Skeletal muscle tissue (tissue), 4 donors: ENCODE data around the gene LTC4S. TPM values are rescaled to one million over a fixed set of nuclear protein-coding genes. Genes with fewer than 3 reads are reported as not detected.
"Not testable (repeated sequence)": the region's sequence is repeated elsewhere in the genome, so short reads cannot be mapped to it uniquely, and the experiment has no call there.

Experiments
- H3K27ac ChIP-seq: one replicate; pipeline ENCODE4 v1.7.0; 2013; ENCODE audit warnings: mild to moderate bottlenecking, low read depth, low read length, inconsistent platforms
- H3K27me3 ChIP-seq, 3 donors: one replicate each; pipeline ENCODE4 v1.7.0; 2013; ENCODE audit warnings: low read length in 3 of 3; ENCODE audit not compliant: control insufficient read depth in 3 of 3, insufficient read depth in 3 of 3
- H3K36me3 ChIP-seq, 3 donors: one replicate each; pipeline ENCODE4 v1.7.0; 2013; ENCODE audit warnings: low read length in 3 of 3; ENCODE audit not compliant: control insufficient read depth in 3 of 3, insufficient read depth in 3 of 3
- H3K4me1 ChIP-seq, 3 donors: one replicate each; pipeline ENCODE4 v1.7.0; 2013; ENCODE audit warnings: low read length in 3 of 3, mild to moderate bottlenecking in 3 of 3; ENCODE audit not compliant: control insufficient read depth in 3 of 3, insufficient read depth in 3 of 3
- H3K4me3 ChIP-seq, 3 donors: one replicate each; pipeline ENCODE4 v1.7.0; 2013; ENCODE audit warnings: low read length in 3 of 3
- H3K9ac ChIP-seq, 3 donors: one replicate each; pipeline ENCODE4 v1.7.0; 2013; ENCODE audit warnings: low read length in 3 of 3, mild to moderate bottlenecking in 3 of 3, moderate library complexity in 2 of 3, low read depth in 1 of 3
- H3K9me3 ChIP-seq, 3 donors: one replicate each; pipeline ENCODE4 v1.7.0; 2013; ENCODE audit warnings: low read length in 3 of 3; ENCODE audit not compliant: control insufficient read depth in 3 of 3
- total RNA-seq: library from RNA; depleted of rRNA; stranded (reverse); fragments of >200 nt; gene quantifications from one replicate; pipeline ENCODE4 v1.2.3, GENCODE V29; 2014
- donor health status: Osteomylitis.

Gene LTC4S
- total RNA-seq, 1 donor from 2014 or later, result 3.7 TPM

DNA sequence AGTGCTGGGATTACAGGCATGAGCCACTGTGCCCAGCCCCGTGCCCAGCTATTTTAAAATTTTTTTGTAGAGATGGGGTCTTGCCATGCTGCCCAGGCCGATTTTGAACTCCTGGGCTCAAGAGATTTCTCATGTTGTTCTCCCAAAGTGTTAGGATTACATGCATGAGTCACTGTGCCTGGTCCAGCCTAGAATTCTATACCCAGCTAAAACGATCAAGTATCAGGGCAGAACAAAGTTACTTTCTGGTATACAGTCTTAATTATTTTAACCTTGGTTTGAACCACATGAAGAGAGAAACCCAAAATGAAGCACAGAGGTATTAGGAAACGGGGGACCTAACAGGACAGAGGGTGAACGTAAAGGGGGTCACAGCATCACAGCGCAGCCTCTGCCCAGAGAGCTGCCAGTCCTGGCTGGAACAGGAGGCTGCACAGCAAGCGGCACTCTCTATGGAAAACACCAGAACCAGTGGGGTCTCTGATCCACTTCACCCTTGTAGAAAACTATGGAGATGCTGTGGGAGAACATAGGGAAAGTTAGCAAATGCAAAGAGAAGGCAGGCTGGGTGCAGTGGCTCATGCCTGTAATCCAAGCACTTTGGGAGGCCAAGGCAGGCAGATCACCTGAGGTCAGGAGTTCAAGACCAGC lies 37.2 kb downstream of the LTC4S start:
- H3K9ac ChIP-seq, result no peak overlapping the region
- H3K4me3 ChIP-seq, result no peak overlapping the region
- H3K27ac ChIP-seq, result no peak overlapping the region
- peaks cover 67 to 70% (median 68%) of the 10 kb centered on the region in 3 donors for H3K36me3 ChIP-seq
- H3K4me1 ChIP-seq, result peaks cover 2 to 34% (median 21%) of the 10 kb centered on the region in 3 donors
- H3K27me3 ChIP-seq, result no peaks in the 10 kb centered on the region
- no peaks in the 10 kb centered on the region for H3K9me3 ChIP-seq

DNA sequence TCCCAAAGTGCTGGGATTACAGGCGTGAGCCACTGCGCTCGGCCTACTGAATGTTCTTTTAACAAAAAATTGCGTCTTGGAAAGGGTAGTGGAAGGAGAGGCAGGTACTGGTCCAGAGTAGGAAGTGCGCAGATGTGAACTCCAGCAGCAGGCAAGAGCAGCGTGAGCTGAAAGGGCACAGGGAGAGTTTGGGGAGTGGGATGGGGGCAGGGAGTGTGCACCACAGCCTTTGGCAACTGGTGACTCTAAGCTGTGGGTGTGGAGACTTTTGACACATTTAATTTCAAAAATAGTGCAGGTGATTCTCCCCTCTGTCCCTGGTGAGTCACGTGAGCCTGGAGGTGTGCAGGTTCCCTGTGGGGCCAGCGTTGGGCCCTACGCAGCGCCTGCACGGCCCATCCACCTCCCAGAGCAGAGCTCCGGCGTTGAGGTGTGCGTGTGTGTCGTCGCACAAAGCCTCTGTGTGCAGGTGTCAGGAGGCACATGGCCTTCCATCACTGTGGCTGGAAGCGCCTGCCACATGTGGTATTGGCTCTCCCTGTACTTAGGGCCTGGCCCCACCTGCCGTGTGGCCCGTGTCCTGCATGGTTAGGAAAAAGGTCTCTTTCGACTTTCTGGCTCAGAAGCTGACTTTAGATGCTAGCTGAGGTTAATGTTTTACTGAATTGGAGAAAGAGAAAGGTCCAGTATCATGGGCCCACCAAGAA lies 38.4 kb downstream of the LTC4S start:
- H3K36me3 ChIP-seq, result peaks cover 70 to 76% (median 73%) of the 10 kb centered on the region in 3 donors
- peak overlapping the region; percentile 25 for H3K27ac ChIP-seq
- peaks cover 2 to 41% (median 30%) of the 10 kb centered on the region in 3 donors for H3K4me1 ChIP-seq
- H3K4me3 ChIP-seq, result no peak overlapping the region
- no peaks in the 10 kb centered on the region for H3K27me3 ChIP-seq
- no peaks in the 10 kb centered on the region for H3K9me3 ChIP-seq
- H3K9ac ChIP-seq, result peak overlapping the region in 1 of 3 donors; percentile 16

DNA sequence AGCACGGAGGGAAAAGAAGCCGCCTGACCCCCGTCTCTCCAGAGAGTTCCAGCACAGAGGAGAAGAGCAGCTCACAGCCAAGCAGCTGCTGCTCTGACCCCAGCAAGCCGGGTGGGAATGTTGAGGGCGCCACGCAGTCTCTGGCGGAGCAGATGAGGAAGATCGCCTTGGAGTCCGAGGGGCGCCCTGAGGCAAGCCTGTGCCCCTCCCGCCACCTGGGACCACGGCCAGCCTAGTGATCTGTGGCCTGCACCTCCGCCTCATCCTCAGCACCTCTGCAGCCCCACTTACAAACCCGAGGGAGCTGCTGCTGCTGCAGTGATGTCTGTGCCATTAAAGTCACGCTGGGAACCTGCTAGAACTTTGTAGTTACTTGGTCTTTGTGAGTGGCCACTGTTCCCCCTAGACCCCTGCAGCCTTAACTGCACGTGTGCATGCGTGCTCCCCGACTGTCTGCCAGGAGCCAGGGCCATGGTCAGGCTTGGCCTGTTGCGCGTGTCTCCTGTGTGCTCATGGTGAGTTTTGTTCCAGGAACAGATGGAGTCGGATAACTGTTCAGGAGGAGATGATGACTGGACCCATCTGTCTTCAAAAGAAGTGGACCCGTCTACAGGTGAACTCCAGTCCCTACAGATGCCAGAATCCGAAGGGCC lies 39.4 kb downstream of the LTC4S start:
- H3K4me3 ChIP-seq, result no peak overlapping the region
- peaks cover 2 to 46% (median 35%) of the 10 kb centered on the region in 3 donors for H3K4me1 ChIP-seq
- no peaks in the 10 kb centered on the region for H3K27me3 ChIP-seq
- peaks cover 73 to 78% (median 75%) of the 10 kb centered on the region in 3 donors for H3K36me3 ChIP-seq
- H3K9me3 ChIP-seq, result no peaks in the 10 kb centered on the region
- H3K27ac ChIP-seq, result no peak overlapping the region
- H3K9ac ChIP-seq, result peak overlapping the region in 1 of 3 donors; percentile 57

DNA sequence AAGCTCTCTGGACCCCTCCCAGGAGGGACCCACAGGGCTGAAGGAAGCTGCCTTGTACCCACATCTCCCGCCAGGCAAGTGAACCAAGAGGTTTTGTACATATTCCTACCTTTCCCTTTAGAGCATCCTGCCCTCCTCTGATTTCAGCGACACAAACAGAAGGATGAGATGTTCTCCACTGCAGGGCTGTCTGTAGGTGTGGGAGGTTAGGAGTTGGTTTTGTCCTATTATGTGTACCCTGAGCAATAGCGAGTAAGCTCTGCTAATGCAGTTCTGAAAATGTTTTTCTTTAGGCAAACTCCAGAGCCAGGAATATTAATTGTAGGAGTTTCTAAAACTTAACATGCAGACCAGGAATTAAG lies 39.9 kb downstream of the LTC4S start:
- Histone ChIP-seq H3K27me3 (no peaks in the 10 kb centered on the region), H3K4me1 (peaks cover 2 to 52% (median 37%) of the 10 kb centered on the region in 3 donors), H3K9ac (no peak overlapping the region), H3K27ac (no peak overlapping the region), H3K4me3 (no peak overlapping the region), H3K36me3 (peaks cover 72 to 80% (median 74%) of the 10 kb centered on the region in 3 donors), H3K9me3 (no peaks in the 10 kb centered on the region)

DNA sequence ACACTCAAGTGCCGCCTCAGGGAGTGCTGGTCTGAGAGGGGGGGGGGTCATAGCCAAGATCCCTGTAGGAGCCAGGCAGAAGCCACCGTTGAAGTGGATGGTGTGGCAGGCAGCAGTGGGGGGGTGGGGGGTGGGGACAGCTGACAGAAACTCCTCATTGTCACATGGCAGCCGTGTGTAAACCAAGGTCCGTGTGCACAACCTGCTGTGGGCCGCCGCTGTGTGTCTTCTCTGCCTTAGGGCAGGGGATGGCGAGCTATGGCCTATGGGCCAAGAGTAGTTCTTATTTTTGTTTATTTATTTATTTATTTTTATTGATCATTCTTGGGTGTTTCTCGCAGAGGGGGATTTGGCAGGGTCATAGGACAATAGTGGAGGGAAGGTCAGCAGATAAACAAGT lies 40.3 kb downstream of the LTC4S start:
- H3K4me1 ChIP-seq, result peaks cover 3 to 52% (median 36%) of the 10 kb centered on the region in 3 donors
- H3K9ac ChIP-seq, result no peak overlapping the region
- no peak overlapping the region for H3K27ac ChIP-seq
- H3K27me3 ChIP-seq, result no peaks in the 10 kb centered on the region
- H3K36me3 ChIP-seq, result peaks cover 67 to 76% (median 70%) of the 10 kb centered on the region in 3 donors
- no peaks in the 10 kb centered on the region for H3K9me3 ChIP-seq
- H3K4me3 ChIP-seq, result no peak overlapping the region

DNA sequence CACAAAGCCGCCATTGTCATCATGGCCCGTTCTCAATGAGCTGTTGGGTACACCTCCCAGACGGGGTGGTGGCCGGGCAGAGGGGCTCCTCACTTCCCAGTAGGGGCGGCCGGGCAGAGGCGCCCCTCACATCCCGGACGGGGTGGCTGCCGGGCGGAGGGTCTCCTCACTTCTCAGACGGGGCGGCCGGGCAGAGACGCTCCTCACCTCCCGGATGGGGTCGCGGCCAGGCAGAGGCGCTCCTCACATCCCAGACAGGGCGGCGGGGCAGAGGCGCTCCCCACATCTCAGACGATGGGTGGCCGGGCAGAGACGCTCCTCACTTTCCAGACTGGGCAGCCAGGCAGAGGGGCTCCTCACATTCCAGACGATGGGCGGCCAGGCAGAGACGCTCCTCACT lies 41.1 kb downstream of the LTC4S start:
- H3K9ac ChIP-seq, H3K9me3 ChIP-seq, H3K27ac ChIP-seq, H3K27me3 ChIP-seq, H3K4me3 ChIP-seq: not testable (repeated sequence)
- Histone ChIP-seq H3K36me3 (peaks cover 61 to 71% (median 64%) of the 10 kb centered on the region in 3 donors), H3K4me1 (peaks cover 10 to 58% (median 44%) of the 10 kb centered on the region in 3 donors)

DNA sequence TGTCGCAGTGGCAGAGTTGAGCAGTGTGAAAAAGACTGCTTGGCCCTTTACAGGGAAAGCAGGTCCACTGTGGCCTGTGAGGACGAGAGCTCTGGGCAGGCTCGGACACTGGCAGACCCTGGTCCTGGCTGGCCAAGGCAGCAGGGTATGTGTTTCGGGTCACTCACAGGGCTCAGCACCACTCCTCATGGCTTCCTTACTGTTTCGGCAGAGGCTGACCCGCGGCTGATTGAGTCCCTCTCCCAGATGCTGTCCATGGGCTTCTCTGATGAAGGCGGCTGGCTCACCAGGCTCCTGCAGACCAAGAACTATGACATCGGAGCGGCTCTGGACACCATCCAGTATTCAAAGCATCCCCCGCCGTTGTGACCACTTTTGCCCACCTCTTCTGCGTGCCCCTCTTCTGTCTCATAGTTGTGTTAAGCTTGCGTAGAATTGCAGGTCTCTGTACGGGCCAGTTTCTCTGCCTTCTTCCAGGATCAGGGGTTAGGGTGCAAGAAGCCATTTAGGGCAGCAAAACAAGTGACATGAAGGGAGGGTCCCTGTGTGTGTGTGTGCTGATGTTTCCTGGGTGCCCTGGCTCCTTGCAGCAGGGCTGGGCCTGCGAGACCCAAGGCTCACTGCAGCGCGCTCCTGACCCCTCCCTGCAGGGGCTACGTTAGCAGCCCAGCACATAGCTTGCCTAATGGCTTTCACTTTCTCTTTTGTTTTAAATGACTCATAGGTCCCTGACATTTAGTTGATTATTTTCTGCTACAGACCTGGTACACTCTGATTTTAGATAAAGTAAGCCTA lies 42.6 kb downstream of the LTC4S start:
- Histone ChIP-seq H3K36me3 (peaks cover 54 to 63% (median 55%) of the 10 kb centered on the region in 3 donors), H3K27ac (peak overlapping the region; percentile 45), H3K4me1 (peaks cover 20 to 65% (median 55%) of the 10 kb centered on the region in 3 donors)

DNA sequence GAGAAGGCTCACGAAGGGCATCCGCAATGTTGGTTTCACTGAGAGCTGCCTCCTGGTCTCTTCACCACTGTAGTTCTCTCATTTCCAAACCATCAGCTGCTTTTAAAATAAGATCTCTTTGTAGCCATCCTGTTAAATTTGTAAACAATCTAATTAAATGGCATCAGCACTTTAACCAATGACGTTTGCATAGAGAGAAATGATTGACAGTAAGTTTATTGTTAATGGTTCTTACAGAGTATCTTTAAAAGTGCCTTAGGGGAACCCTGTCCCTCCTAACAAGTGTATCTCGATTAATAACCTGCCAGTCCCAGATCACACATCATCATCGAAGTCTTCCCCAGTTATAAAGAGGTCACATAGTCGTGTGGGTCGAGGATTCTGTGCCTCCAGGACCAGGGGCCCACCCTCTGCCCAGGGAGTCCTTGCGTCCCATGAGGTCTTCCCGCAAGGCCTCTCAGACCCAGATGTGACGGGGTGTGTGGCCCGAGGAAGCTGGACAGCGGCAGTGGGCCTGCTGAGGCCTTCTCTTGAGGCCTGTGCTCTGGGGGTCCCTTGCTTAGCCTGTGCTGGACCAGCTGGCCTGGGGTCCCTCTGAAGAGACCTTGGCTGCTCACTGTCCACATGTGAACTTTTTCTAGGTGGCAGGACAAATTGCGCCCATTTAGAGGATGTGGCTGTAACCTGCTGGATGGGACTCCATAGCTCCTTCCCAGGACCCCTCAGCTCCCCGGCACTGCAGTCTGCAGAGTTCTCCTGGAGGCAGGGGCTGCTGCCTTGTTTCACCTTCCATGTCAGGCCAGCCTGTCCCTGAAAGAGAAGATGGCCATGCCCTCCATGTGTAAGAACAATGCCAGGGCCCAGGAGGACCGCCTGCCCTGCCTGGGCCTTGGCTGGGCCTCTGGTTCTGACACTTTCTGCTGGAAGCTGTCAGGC lies 43.6 kb downstream of the LTC4S start:
- no peaks in the 10 kb centered on the region for H3K9me3 ChIP-seq
- no peaks in the 10 kb centered on the region for H3K27me3 ChIP-seq
- peak overlapping the region in 2 of 3 donors; percentile 20 to 45 for H3K9ac ChIP-seq
- peaks cover 17 to 64% (median 51%) of the 10 kb centered on the region in 3 donors for H3K4me1 ChIP-seq
- H3K4me3 ChIP-seq, result no peak overlapping the region
- H3K36me3 ChIP-seq, result peaks cover 50 to 58% (median 55%) of the 10 kb centered on the region in 3 donors
- H3K27ac ChIP-seq, result peak overlapping the region; percentile 45

More for the DNA sequence above, 42.6 kb downstream of the LTC4S start:
- H3K4me3 ChIP-seq, result peak overlapping the region in 1 of 3 donors; percentile 22
- no peaks in the 10 kb centered on the region for H3K9me3 ChIP-seq
- H3K27me3 ChIP-seq, result no peaks in the 10 kb centered on the region
- H3K9ac ChIP-seq, result peak overlapping the region in 1 of 3 donors; percentile 33
